ENCODE results near the gene MKS1. TPM values are rescaled to one million over a fixed set of nuclear protein-coding genes. Genes with fewer than 3 reads are reported as not detected.

Gene MKS1
- total RNA-seq, 4 donors from 2014 or later: 11.6 to 24.1 (median 15.2) TPM

DNA sequence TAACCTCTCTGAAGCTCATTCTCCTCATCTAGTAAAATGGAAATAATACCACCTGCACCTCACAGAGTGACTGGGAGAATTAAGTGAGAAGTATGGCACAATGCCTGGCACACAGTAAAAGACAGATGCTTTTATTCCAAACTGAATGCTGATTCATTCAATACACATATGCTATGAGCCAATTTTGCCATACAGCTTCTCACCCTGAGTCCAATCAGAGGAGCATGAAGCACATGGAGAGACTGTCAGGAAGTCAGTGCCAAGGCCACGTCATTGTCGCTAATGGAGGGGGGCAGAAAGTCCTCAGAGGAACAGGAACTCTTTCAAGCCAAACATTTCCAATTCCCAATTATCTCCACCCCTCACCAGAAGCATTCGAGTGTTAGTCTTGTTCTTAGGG lies 11.6 kb downstream of the MKS1 start:
- peaks cover 13 to 20% of the 10 kb centered on the region in 2 donors for H3K36me3 ChIP-seq
- no peaks in the 10 kb centered on the region for H3K27me3 ChIP-seq
- WGBS, 2 donors: 87 to 95% methylated on average over 3 of the region's 3 CpGs
- intact Hi-C loops (cut with DNase I): no loop called here
- DNase-seq: no peak
- H3K27ac ChIP-seq: no peak overlapping the region
- H3K9me3 ChIP-seq: no peaks in the 10 kb centered on the region
- H3K4me1 ChIP-seq: no peaks in the 10 kb centered on the region
- H3K4me3 ChIP-seq (replicated peaks in 1 of 3): no peak overlapping the region
- TF ChIP-seq, protein P1, sequence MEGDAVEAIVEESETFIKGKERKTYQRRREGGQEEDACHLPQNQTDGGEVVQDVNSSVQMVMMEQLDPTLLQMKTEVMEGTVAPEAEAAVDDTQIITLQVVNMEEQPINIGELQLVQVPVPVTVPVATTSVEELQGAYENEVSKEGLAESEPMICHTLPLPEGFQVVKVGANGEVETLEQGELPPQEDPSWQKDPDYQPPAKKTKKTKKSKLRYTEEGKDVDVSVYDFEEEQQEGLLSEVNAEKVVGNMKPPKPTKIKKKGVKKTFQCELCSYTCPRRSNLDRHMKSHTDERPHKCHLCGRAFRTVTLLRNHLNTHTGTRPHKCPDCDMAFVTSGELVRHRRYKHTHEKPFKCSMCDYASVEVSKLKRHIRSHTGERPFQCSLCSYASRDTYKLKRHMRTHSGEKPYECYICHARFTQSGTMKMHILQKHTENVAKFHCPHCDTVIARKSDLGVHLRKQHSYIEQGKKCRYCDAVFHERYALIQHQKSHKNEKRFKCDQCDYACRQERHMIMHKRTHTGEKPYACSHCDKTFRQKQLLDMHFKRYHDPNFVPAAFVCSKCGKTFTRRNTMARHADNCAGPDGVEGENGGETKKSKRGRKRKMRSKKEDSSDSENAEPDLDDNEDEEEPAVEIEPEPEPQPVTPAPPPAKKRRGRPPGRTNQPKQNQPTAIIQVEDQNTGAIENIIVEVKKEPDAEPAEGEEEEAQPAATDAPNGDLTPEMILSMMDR (IDR thresholded peaks at IDR 0.05): no peak
- TF ChIP-seq POLR2A (IDR thresholded peaks at IDR 0.05): no peak

DNA sequence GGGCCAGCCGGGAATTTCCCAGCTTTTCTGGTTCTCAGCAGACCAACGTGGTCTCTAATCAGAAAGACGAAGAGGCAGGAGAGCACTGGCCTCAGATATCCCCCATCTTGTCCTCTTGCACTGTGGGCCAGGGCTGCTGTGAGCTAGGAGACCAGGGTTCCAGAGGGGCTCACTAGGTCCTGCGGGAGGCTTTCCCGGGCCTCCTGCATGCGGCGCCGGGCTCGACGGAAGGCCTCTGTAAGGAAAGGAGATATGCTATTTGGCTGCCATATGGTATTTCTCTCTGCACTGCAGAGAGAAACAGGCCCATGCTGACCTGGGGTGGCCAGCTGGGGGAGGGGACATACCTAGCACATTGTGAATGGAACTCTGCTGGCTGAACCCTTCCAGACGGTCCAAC lies 13.1 kb downstream of the MKS1 start:
- no peak for DNase-seq
- Histone ChIP-seq H3K4me3 (replicated peaks in 1 of 3) (no peak overlapping the region), H3K27me3 (no peaks in the 10 kb centered on the region), H3K36me3 (peaks cover 10 to 20% of the 10 kb centered on the region in 2 donors), H3K27ac (no peak overlapping the region), H3K4me1 (no peaks in the 10 kb centered on the region), H3K9me3 (no peaks in the 10 kb centered on the region)
- WGBS, 2 donors: 90 to 91% methylated on average over 4 to 11 of the region's 11 CpGs
- intact Hi-C loops (cut with DNase I): no loop called here
- TF ChIP-seq, protein P1 (IDR thresholded peaks at IDR 0.05): no peak
- no peak for TF ChIP-seq POLR2A (IDR thresholded peaks at IDR 0.05)

DNA sequence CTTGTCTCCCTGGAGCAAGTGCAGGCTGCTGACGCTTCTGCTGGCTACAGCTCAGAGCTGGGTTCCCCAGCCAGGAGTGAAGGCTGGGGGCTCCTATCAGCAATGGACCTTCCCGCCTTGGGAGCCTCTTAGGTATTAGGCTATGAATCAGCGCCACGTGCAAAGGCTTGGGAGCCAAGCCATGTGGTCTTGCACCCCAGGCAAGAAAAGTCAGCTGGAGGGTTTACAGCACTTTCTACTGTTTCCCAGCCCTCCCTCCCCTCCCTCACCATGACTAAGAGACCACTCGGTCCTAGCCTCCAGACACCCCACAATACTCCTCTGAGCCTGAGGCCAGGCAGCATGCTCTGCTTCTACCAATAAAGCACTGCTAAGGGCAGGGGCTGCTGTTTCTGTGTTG lies 14.3 kb downstream of the MKS1 start:
- no peaks in the 10 kb centered on the region for H3K4me1 ChIP-seq
- H3K27ac ChIP-seq: no peak overlapping the region
- H3K27me3 ChIP-seq: no peaks in the 10 kb centered on the region
- no peak for DNase-seq
- peaks cover 9 to 15% of the 10 kb centered on the region in 2 donors for H3K36me3 ChIP-seq
- H3K4me3 ChIP-seq (replicated peaks in 1 of 3): no peak overlapping the region
- H3K9me3 ChIP-seq: no peaks in the 10 kb centered on the region
- 78 to 97% methylated on average over 5 of the region's 5 CpGs for WGBS, 2 donors
- intact Hi-C loops (cut with DNase I): no loop called here
- TF ChIP-seq POLR2A (IDR thresholded peaks at IDR 0.05): no peak
- TF ChIP-seq, protein P1 (IDR thresholded peaks at IDR 0.05): no peak

DNA sequence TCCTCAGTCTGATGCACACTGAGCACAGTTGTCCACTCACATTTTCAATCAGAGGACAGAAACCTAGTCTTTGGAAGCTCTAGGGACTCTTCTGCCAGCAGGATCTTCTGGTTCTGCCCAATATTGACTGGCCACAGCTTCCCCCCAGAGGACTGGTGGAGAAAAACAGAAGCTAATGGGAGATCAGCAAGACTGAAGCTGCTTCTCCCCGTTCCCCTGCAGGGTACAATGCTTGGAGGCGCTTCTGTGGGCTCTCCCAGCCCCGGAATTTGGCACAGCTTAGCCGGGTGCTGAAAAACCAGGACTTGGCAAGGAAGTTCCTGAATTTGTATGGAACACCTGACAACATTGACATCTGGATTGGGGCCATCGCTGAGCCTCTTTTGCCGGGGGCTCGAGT lies 16.2 kb downstream of the MKS1 start:
- no peak for TF ChIP-seq POLR2A (IDR thresholded peaks at IDR 0.05)
- TF ChIP-seq, protein P1 (IDR thresholded peaks at IDR 0.05): no peak
- Histone ChIP-seq H3K4me1 (no peaks in the 10 kb centered on the region), H3K27ac (no peak overlapping the region), H3K9me3 (no peaks in the 10 kb centered on the region), H3K36me3 (peaks cover 2 to 5% of the 10 kb centered on the region in 2 donors), H3K27me3 (peaks cover 3% of the 10 kb centered on the region), H3K4me3 (replicated peaks in 1 of 3) (no peak overlapping the region)
- WGBS, 2 donors: 76 to 91% methylated on average over 7 of the region's 7 CpGs
- no peak for DNase-seq
- intact Hi-C loops (cut with DNase I): no loop called here

DNA sequence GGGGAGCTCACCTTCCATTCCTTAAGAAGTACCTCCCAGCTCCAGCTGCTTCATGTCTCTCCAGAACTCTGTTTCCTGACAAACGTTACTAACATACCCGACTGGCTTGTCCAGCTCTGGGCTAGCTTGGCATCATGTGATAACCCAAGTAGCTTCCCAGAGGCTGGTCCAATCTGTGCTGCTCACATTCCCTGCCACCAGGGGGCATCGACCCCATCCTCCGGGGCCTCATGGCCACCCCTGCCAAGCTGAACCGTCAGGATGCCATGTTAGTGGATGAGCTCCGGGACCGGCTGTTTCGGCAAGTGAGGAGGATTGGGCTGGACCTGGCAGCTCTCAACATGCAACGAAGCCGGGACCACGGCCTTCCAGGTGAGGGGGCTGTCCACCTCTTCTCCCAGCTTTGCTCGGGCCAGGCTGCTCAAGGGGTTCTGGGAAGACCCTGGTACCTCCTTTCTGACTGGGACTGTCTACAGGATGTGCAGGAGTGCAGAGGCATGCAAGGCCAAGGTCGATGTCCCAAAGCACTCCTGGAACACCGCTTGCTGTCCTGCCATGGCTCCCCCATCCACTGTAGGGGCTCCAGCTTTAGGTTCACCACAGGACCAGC lies 18.9 kb downstream of the MKS1 start:
- intact Hi-C loops (cut with DNase I): no loop called here
- TF ChIP-seq, protein P1 (IDR thresholded peaks at IDR 0.05): peak in 4 of 6 experiments; percentile 31 to 59 (median 34)
- TF ChIP-seq POLR2A (IDR thresholded peaks at IDR 0.05): no peak
- H3K9me3 ChIP-seq: no peaks in the 10 kb centered on the region
- WGBS, 2 donors: 28% methylated on average over 4 to 7 of the region's 14 CpGs
- no peaks in the 10 kb centered on the region for H3K4me1 ChIP-seq
- DNase-seq: peak; percentile 60 to 68
- H3K36me3 ChIP-seq: no peaks in the 10 kb centered on the region
- peaks cover 5% of the 10 kb centered on the region for H3K27me3 ChIP-seq
- H3K4me3 ChIP-seq (replicated peaks in 1 of 3): no peak overlapping the region
- no peak overlapping the region for H3K27ac ChIP-seq
